Erythroblast (primary cell): Measurements from ENCODE around the gene ZNF438.

ENCODE experiments used
- GATA1 ChIP-seq: IDR thresholded peaks from 2 replicates; pipeline ENCODE4 v1.6.1; 2011; ENCODE audit warnings: low read depth, mild to moderate bottlenecking, control low read depth, low read length, moderate library complexity
- POLR2A ChIP-seq: IDR thresholded peaks from 2 replicates; pipeline ENCODE4 v1.6.1; 2011; ENCODE audit warnings: mild to moderate bottlenecking, low read length

- TF ChIP-seq POLR2A (no peak), GATA1 (no peak)
Observed at GRCh38 chr10:31064348-31064747, 32.7 kb upstream of the ZNF438 start.
